Measurements from ENCODE around the gene IFNA4.
"Not testable (repeated sequence)": the region's sequence is repeated elsewhere in the genome, so short reads cannot be mapped to it uniquely, and the experiment has no call there.

The IFNA4 gene

GRCh38 chr9:21187487-21187886 is at the start of gene IFNA4:
Gene IFNA4 (minus strand): TSS chr9:21187587. CDS start chr9:21187531, 56 bp downstream.
- DNase-seq, result not testable (repeated sequence)

- not testable (repeated sequence) for DNase-seq
Measured at GRCh38 chr9:21236360-21236714, 49.0 kb upstream of the IFNA4 start.

GRCh38 chr9:21235468-21236359 is 48.3 kb upstream of the IFNA4 start:
- DNase-seq, result peak in 1 of 2 experiments; percentile 1

- no peak for DNase-seq
Measured at GRCh38 chr9:21234153-21234687, 46.8 kb upstream of the IFNA4 start.

GRCh38 chr9:21233258-21233657 is 45.9 kb upstream of the IFNA4 start:
- no peak for DNase-seq

GRCh38 chr9:21228122-21228521 is 40.7 kb upstream of the IFNA4 start, which contains the start of gene IFNA17:
Gene IFNA17 (minus strand): TSS chr9:21228222. CDS start chr9:21228173, 49 bp downstream.
- no peak for DNase-seq

- DNase-seq, result not testable (repeated sequence)
Measured at GRCh38 chr9:21217211-21217610, 29.8 kb upstream of the IFNA4 start, which contains the start of gene IFNA16. Gene IFNA16 (minus strand): TSS chr9:21217311. CDS start chr9:21217305, 6 bp downstream.

- DNase-seq, result not testable (repeated sequence)
Measured at GRCh38 chr9:21213411-21214326, 26.3 kb upstream of the IFNA4 start.

- not testable (repeated sequence) for DNase-seq
Measured at GRCh38 chr9:21212160-21212559, 24.8 kb upstream of the IFNA4 start.

- not testable (repeated sequence) for DNase-seq
Measured at GRCh38 chr9:21210782-21211181, 23.4 kb upstream of the IFNA4 start.

- DNase-seq, result no peak
Measured at GRCh38 chr9:21210311-21210710, 22.9 kb upstream of the IFNA4 start.

- not testable (repeated sequence) for DNase-seq
Measured at GRCh38 chr9:21207043-21207442, 19.7 kb upstream of the IFNA4 start, which contains the start of gene IFNA10. Gene IFNA10 (minus strand): TSS chr9:21207143. CDS start chr9:21207097, 46 bp downstream.

- DNase-seq, result no peak
Measured at GRCh38 chr9:21205204-21205603, 17.8 kb upstream of the IFNA4 start.

GRCh38 chr9:21202105-21202504 is 14.7 kb upstream of the IFNA4 start, which contains the start of gene IFNA7:
Gene IFNA7 (minus strand): TSS chr9:21202205. CDS start chr9:21202165, 40 bp downstream.
- not testable (repeated sequence) for DNase-seq

GRCh38 chr9:21194867-21195776 is 7.7 kb upstream of the IFNA4 start:
- DNase-seq, result not testable (repeated sequence)

- DNase-seq, result not testable (repeated sequence)
Measured at GRCh38 chr9:21182810-21183736, 4.3 kb downstream of the IFNA4 start.

GRCh38 chr9:21174671-21175070 is 12.7 kb downstream of the IFNA4 start:
- no peak for DNase-seq

- no peak for DNase-seq
Measured at GRCh38 chr9:21172156-21172555, 15.2 kb downstream of the IFNA4 start.

- no peak for DNase-seq
Measured at GRCh38 chr9:21171351-21171750, 16.0 kb downstream of the IFNA4 start.

GRCh38 chr9:21166560-21166959 is 20.8 kb downstream of the IFNA4 start, which contains the start of gene IFNA21:
Gene IFNA21 (minus strand): TSS chr9:21166660. CDS start chr9:21166612, 48 bp downstream.
- DNase-seq, result not testable (repeated sequence)
